ENCODE measurements around the gene ANAPC2. TPM values are rescaled to one million over a fixed set of nuclear protein-coding genes. Genes with fewer than 3 reads are reported as not detected.

Gene ANAPC2
- total RNA-seq, 4 donors from 2014 or later = 24.8 to 99.8 (median 54.9) TPM

DNA sequence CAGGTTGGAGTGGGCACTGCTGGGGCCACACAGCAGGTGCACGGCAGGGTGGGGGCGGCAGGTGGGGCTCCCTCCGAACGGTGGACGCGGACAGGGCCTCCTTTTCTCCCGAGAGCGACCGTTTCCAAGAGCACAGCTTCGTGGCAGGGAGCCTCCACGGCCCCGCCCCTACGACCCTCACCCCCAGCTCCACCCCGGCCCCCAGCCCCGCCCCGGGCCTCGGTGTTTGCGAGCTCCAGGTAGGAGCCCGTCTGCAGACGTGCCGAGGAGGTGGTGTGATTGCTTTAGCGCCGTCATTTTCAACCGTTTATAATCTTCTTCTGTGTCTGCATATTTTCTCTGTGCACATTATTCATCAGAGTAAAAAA lies 40.6 kb downstream of the ANAPC2 start:
- no peak for DNase-seq (ENCODE audit: low spot score in 2 of 2)
- no peaks in the 10 kb centered on the region for H3K4me1 ChIP-seq
- H3K27me3 ChIP-seq = peaks cover 53% of the 10 kb centered on the region
- TF ChIP-seq EP300 (IDR thresholded peaks at IDR 0.05) = no peak
- TF ChIP-seq CTCF (IDR thresholded peaks at IDR 0.05) = no peak
- no peak for TF ChIP-seq POLR2A (IDR thresholded peaks at IDR 0.05)
- no peak for TF ChIP-seq POLR2AphosphoS5 (IDR thresholded peaks at IDR 0.05)
- 31% methylated on average over 15 of the region's 24 CpGs for WGBS
- H3K36me3 ChIP-seq = no peaks in the 10 kb centered on the region
- no peak overlapping the region for H3K4me3 ChIP-seq
- no peak overlapping the region for H3K27ac ChIP-seq
- no peaks in the 10 kb centered on the region for H3K9me3 ChIP-seq

GRCh38 chr9:137147091-137147792 lies 41.1 kb downstream of the ANAPC2 start:
- Histone ChIP-seq H3K9me3 (no peaks in the 10 kb centered on the region), H3K27me3 (peaks cover 58% of the 10 kb centered on the region), H3K4me1 (no peaks in the 10 kb centered on the region), H3K36me3 (no peaks in the 10 kb centered on the region), H3K4me3 (no peak overlapping the region), H3K27ac (no peak overlapping the region)
- TF ChIP-seq POLR2A (IDR thresholded peaks at IDR 0.05) (no peak), EP300 (IDR thresholded peaks at IDR 0.05) (no peak), CTCF (IDR thresholded peaks at IDR 0.05) (no peak), POLR2AphosphoS5 (IDR thresholded peaks at IDR 0.05) (no peak)
- no peak for DNase-seq (ENCODE audit: low spot score in 2 of 2)
- WGBS = 85% methylated on average over 16 of the region's 26 CpGs

DNA sequence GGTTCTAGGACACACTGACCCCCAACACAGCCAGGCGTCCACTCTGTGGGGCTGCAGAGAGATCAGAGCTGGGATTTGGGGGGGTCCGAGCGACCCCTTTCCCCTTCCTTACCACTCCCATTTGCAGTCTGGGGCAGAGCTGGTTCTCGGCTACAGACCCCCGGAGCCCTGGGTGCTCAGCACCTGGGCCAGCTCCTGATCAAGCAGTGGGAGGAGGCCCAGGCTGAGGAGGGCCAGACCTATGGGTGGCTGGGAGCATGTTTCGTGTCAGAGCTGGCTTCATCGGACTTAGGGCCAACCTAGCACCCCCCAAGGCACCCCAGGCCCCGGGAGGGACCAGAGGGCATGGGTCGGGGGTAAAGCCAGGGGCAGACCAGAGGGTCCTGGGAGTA lies 41.8 kb downstream of the ANAPC2 start:
- no peak for DNase-seq (ENCODE audit: low spot score in 2 of 2)
- H3K27me3 ChIP-seq = peaks cover 64% of the 10 kb centered on the region
- WGBS = 63% methylated on average over 2 of the region's 9 CpGs
- H3K4me3 ChIP-seq = no peak overlapping the region
- no peaks in the 10 kb centered on the region for H3K36me3 ChIP-seq
- no peaks in the 10 kb centered on the region for H3K4me1 ChIP-seq
- H3K27ac ChIP-seq = no peak overlapping the region
- H3K9me3 ChIP-seq = no peaks in the 10 kb centered on the region
- TF ChIP-seq POLR2A (IDR thresholded peaks at IDR 0.05) = no peak
- TF ChIP-seq POLR2AphosphoS5 (IDR thresholded peaks at IDR 0.05) = no peak
- no peak for TF ChIP-seq EP300 (IDR thresholded peaks at IDR 0.05)
- no peak for TF ChIP-seq CTCF (IDR thresholded peaks at IDR 0.05)

GRCh38 chr9:137145731-137146526 lies 42.4 kb downstream of the ANAPC2 start:
- WGBS = 62% methylated on average over 26 of the region's 49 CpGs
- H3K36me3 ChIP-seq = no peaks in the 10 kb centered on the region
- H3K9me3 ChIP-seq = no peaks in the 10 kb centered on the region
- TF ChIP-seq POLR2A (IDR thresholded peaks at IDR 0.05) (no peak), EP300 (IDR thresholded peaks at IDR 0.05) (no peak), CTCF (IDR thresholded peaks at IDR 0.05) (no peak), POLR2AphosphoS5 (IDR thresholded peaks at IDR 0.05) (no peak)
- DNase-seq (ENCODE audit: low spot score in 2 of 2) = no peak
- H3K27ac ChIP-seq = no peak overlapping the region
- H3K4me1 ChIP-seq = no peaks in the 10 kb centered on the region
- no peak overlapping the region for H3K4me3 ChIP-seq
- H3K27me3 ChIP-seq = peaks cover 70% of the 10 kb centered on the region

DNA sequence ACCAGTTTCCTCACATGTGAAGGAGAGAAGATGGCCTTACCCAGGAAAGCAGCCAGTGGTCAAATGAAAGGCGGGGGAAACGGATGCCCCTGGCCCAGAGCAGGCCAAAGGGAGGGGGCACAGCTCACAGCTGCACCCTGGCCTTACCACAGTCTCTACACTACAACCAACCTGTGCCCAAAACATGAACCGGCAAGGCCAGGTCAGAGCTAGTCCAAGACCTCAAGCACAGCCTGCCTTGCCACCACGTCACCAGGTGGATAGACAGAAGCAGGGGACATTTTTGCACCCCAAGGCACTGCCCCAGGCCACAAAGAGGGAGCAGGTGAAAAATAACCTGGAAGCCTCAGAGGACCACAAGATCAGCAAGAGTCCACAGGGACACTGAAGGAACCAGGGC lies 44.9 kb downstream of the ANAPC2 start:
- Histone ChIP-seq H3K36me3 (no peaks in the 10 kb centered on the region), H3K27ac (no peak overlapping the region), H3K4me1 (peaks cover 11% of the 10 kb centered on the region), H3K4me3 (no peak overlapping the region), H3K27me3 (peaks cover 91% of the 10 kb centered on the region), H3K9me3 (no peaks in the 10 kb centered on the region)
- DNase-seq (ENCODE audit: low spot score in 2 of 2) = no peak
- TF ChIP-seq CTCF (IDR thresholded peaks at IDR 0.05) (no peak), POLR2AphosphoS5 (IDR thresholded peaks at IDR 0.05) (no peak), POLR2A (IDR thresholded peaks at IDR 0.05) (no peak), EP300 (IDR thresholded peaks at IDR 0.05) (no peak)
- WGBS = 49% methylated on average over 4 of the region's 4 CpGs

All from suprapubic skin (tissue), 4 donors.